Renal cortex interstitium (tissue), 11 donors: ENCODE measurements around the gene NDFIP1. TPM values are rescaled to one million over a fixed set of nuclear protein-coding genes. Genes with fewer than 3 reads are reported as not detected.
A peak's percentile ranks its signal among the peaks of the same experiment; 100 is the strongest.
"Not testable (repeated sequence)": the region's sequence is repeated elsewhere in the genome, so short reads cannot be mapped to it uniquely, and the experiment has no call there.

ENCODE experiments used
- DNase-seq, 11 donors: peaks; one replicate each; pipeline ENCODE4 v3.0.0-alpha.2; 2013; ENCODE audit warnings: low read depth in 9 of 11, low spot score in 4 of 11; ENCODE audit errors: extremely low read depth in 1 of 11
- polyA plus RNA-seq, 3 donors: library from polyadenylated mRNA; unstranded; fragments of 120-200 nt; gene quantifications; one replicate each; pipeline ENCODE4 v1.2.1, GENCODE V29; 2013; ENCODE audit not compliant: insufficient read length in 3 of 3

NDFIP1 gene
- polyA plus RNA-seq, 3 donors = 121 to 142 (median 123) TPM

GRCh38 chr5:142175039-142175438 lies 66.5 kb downstream of the NDFIP1 start:
- no peak for DNase-seq

GRCh38 chr5:142175461-142176142 lies 67.0 kb downstream of the NDFIP1 start:
- DNase-seq = no peak

- DNase-seq = no peak
These were observed 67.7 kb downstream of the NDFIP1 start for GRCh38 chr5:142176255-142176654.

GRCh38 chr5:142178651-142179050 lies 70.1 kb downstream of the NDFIP1 start:
- DNase-seq = no peak

- no peak for DNase-seq
These were observed 71.3 kb downstream of the NDFIP1 start for GRCh38 chr5:142179776-142180387.

GRCh38 chr5:142181096-142181495 lies 72.5 kb downstream of the NDFIP1 start:
- no peak for DNase-seq

- no peak for DNase-seq
These were observed 73.1 kb downstream of the NDFIP1 start for GRCh38 chr5:142181547-142182163.

- DNase-seq = no peak
These were observed 74.3 kb downstream of the NDFIP1 start for GRCh38 chr5:142182840-142183239.

- no peak for DNase-seq
These were observed 75.0 kb downstream of the NDFIP1 start for GRCh38 chr5:142183561-142183960.

GRCh38 chr5:142184988-142185387 lies 76.4 kb downstream of the NDFIP1 start:
- DNase-seq = no peak

- peak in 2 of 11 donors; percentile 22 to 49 for DNase-seq
These were observed 77.9 kb downstream of the NDFIP1 start for GRCh38 chr5:142186514-142186856.

- DNase-seq = peak in 4 of 11 donors; percentile 18 to 34 (median 30)
These were observed 78.4 kb downstream of the NDFIP1 start for GRCh38 chr5:142186857-142187594.

- not testable (repeated sequence) for DNase-seq
These were observed 80.1 kb downstream of the NDFIP1 start for GRCh38 chr5:142188691-142189090.

GRCh38 chr5:142189813-142190212 lies 81.2 kb downstream of the NDFIP1 start:
- DNase-seq = no peak

- DNase-seq = no peak
These were observed 83.2 kb downstream of the NDFIP1 start for GRCh38 chr5:142191776-142192175.

GRCh38 chr5:142192286-142193113 lies 83.9 kb downstream of the NDFIP1 start:
- DNase-seq = peak in 1 of 11 donors; percentile 28

- DNase-seq = no peak
These were observed 84.5 kb downstream of the NDFIP1 start for GRCh38 chr5:142193114-142193428.

- DNase-seq = no peak
These were observed 88.5 kb downstream of the NDFIP1 start for GRCh38 chr5:142197098-142197497.

GRCh38 chr5:142197781-142198180 lies 89.2 kb downstream of the NDFIP1 start:
- no peak for DNase-seq
